Osteoblast (primary cell): ENCODE measurements around the gene VAC14. TPM values are rescaled to one million over a fixed set of nuclear protein-coding genes. Genes with fewer than 3 reads are reported as not detected.
A peak's percentile ranks its signal among the peaks of the same experiment; 100 is the strongest.

Experiments used
- DNase-seq: peaks from one replicate; pipeline ENCODE4 v3.0.0; 2011; ENCODE audit warnings: low spot score, mixed read lengths; ENCODE audit not compliant: insufficient read length; ENCODE audit errors: missing footprints
- H2AFZ ChIP-seq: 2 replicates; pipeline ENCODE4 v1.6.0; 2011; ENCODE audit warnings: mild to moderate bottlenecking, low read length
- H3K27ac ChIP-seq: 2 replicates; pipeline ENCODE4 v1.5.1; 2011; ENCODE audit warnings: mild to moderate bottlenecking, low read depth, low read length, moderate library complexity
- H3K27me3 ChIP-seq: 2 replicates; pipeline ENCODE4 v1.6.0; 2012; ENCODE audit warnings: mild to moderate bottlenecking, control low read depth, inconsistent platforms, low read length, moderate library complexity; ENCODE audit not compliant: insufficient read depth
- H3K36me3 ChIP-seq: 2 replicates; pipeline ENCODE4 v1.5.1; 2011; ENCODE audit warnings: mild to moderate bottlenecking, low read length, control low read depth, moderate library complexity; ENCODE audit not compliant: insufficient read depth
- H3K4me1 ChIP-seq: 2 replicates; pipeline ENCODE4 v1.5.1; 2011; ENCODE audit warnings: mild to moderate bottlenecking, low read length, control low read depth, moderate library complexity; ENCODE audit not compliant: insufficient read depth
- H3K4me2 ChIP-seq: 2 replicates; pipeline ENCODE4 v1.6.0; 2011; ENCODE audit warnings: mild to moderate bottlenecking, low read length; ENCODE audit not compliant: insufficient read depth
- H3K4me3 ChIP-seq: fragments of 200-600 bp; sonication (generic); 3 replicates; pipeline ENCODE4 v1.5.1; 2012; ENCODE audit warnings: mild to moderate bottlenecking, low read length, inconsistent platforms; ENCODE audit not compliant: insufficient read depth
- H3K79me2 ChIP-seq: 2 replicates; pipeline ENCODE4 v1.6.0; 2012; ENCODE audit warnings: mild to moderate bottlenecking, low read length, control low read depth, inconsistent platforms; ENCODE audit not compliant: insufficient read depth
- H3K9me3 ChIP-seq: 2 replicates; pipeline ENCODE4 v1.5.1; 2011; ENCODE audit warnings: low read depth, low read length, control low read depth
- H4K20me1 ChIP-seq: 2 replicates; pipeline ENCODE4 v1.6.0; 2012; ENCODE audit warnings: mild to moderate bottlenecking, low read length, control low read depth; ENCODE audit not compliant: insufficient read depth
- total RNA-seq: library from RNA; depleted of rRNA; stranded (reverse); fragments of >200 nt; gene quantifications from 2 replicates; pipeline ENCODE4 v1.2.3, GENCODE V29; 2012
- TF ChIP-seq, protein P1 (sequence below): IDR thresholded peaks from 2 replicates; pipeline ENCODE4 v1.5.1; 2011; ENCODE audit warnings: mild to moderate bottlenecking, low read depth, low read length, moderate library complexity; ENCODE audit errors: extremely low read depth

Gene VAC14
- total RNA-seq, 1 donor = 72.7 TPM

DNA sequence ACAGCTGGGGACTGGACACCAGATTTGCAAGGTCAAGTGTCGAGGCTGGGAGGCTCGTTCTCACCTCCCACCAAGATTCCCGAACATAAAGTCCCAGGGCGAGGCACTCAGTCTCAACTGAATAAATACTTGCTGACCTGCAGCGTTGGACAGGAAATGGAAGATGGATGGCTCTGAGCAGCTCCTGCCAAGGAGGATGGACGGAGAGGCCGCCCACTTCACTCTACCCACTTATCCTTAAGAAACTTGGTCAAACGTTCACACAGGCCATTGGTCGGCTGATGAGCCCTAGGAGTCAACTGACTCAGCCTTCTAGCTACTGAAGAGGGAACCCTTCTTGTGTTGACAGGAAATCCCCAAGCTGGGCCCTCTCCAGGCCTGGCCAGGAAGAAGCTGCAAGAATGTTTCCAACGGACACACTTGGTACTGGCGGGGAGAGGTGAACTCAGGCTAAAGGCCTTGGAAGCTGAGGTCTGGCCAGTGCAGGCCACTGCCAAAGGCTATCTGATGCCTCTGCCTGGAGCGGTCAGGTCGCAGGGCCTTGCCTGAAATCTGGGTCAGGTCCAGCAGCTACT, 50.0 kb downstream of the VAC14 start:
- H4K20me1 ChIP-seq = no peaks in the 10 kb centered on the region
- TF ChIP-seq, protein P1, sequence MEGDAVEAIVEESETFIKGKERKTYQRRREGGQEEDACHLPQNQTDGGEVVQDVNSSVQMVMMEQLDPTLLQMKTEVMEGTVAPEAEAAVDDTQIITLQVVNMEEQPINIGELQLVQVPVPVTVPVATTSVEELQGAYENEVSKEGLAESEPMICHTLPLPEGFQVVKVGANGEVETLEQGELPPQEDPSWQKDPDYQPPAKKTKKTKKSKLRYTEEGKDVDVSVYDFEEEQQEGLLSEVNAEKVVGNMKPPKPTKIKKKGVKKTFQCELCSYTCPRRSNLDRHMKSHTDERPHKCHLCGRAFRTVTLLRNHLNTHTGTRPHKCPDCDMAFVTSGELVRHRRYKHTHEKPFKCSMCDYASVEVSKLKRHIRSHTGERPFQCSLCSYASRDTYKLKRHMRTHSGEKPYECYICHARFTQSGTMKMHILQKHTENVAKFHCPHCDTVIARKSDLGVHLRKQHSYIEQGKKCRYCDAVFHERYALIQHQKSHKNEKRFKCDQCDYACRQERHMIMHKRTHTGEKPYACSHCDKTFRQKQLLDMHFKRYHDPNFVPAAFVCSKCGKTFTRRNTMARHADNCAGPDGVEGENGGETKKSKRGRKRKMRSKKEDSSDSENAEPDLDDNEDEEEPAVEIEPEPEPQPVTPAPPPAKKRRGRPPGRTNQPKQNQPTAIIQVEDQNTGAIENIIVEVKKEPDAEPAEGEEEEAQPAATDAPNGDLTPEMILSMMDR = no peak
- peak overlapping the region; percentile 69 for H2AFZ ChIP-seq
- H3K4me3 ChIP-seq = peak overlapping the region; percentile 13
- no peaks in the 10 kb centered on the region for H3K27me3 ChIP-seq
- no peaks in the 10 kb centered on the region for H3K9me3 ChIP-seq
- H3K36me3 ChIP-seq = no peaks in the 10 kb centered on the region
- peaks cover 5% of the 10 kb centered on the region for H3K79me2 ChIP-seq
- H3K4me1 ChIP-seq = peaks cover 67% of the 10 kb centered on the region
- peak overlapping the region; percentile 61 for H3K4me2 ChIP-seq
- H3K27ac ChIP-seq = peak overlapping the region; percentile 82
- peak; percentile 98 for DNase-seq

DNA sequence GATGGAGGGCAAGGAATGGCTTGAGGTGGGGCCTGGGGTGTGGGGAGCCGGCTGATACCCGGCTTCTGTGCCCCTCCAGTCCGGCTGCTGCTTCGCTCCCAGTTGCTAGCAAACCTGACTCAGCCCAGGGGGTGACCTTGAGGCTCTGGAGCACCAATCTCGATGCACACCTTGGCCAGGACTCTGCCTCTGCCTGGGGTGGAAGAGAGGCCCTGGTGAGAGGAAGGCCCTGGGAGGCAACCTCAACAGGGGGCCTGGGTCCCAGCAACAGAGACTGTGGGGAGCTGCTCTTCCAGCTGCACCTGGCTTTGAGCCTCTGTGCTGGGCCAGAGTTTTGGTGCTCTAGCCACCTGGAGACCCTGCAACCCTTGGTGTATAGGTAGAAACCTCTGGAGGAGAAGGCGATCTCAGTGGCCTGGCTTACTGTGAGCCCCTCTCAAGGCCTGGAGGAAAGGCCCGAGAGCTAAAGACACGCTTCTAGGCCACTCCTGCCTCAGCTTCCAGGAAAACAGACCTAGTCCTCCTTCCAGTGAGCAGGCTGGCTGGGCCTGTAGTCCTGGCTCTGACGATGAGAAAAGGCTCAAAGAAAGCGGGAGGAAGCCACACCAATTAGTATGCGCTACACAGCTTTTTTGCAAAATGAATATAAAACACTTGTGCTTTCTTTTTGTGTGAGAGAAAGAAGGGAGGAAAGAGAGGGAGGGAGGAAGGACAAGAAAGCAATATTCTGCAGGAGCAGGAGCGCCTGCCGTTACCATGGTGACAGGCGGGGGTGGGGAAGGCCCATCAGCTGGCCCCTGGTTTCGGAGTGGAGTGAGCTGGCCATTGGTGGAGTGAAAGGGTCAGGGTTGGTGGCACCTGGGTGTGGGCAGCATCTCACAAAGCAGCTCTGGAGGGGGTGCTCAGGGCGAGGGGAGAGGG, 51.0 kb downstream of the VAC14 start:
- no peak overlapping the region for H3K4me3 ChIP-seq
- H3K4me2 ChIP-seq = peak overlapping the region; percentile 61
- peaks cover 7% of the 10 kb centered on the region for H3K79me2 ChIP-seq
- no peaks in the 10 kb centered on the region for H3K27me3 ChIP-seq
- no peak for DNase-seq
- no peaks in the 10 kb centered on the region for H4K20me1 ChIP-seq
- TF ChIP-seq, protein P1 = no peak
- no peaks in the 10 kb centered on the region for H3K9me3 ChIP-seq
- no peaks in the 10 kb centered on the region for H3K36me3 ChIP-seq
- no peak overlapping the region for H2AFZ ChIP-seq
- peaks cover 64% of the 10 kb centered on the region for H3K4me1 ChIP-seq
- H3K27ac ChIP-seq = peak overlapping the region; percentile 82

GRCh38 chr16:70749006-70749678, 51.8 kb downstream of the VAC14 start:
- H3K4me3 ChIP-seq = no peak overlapping the region
- H3K9me3 ChIP-seq = no peaks in the 10 kb centered on the region
- no peaks in the 10 kb centered on the region for H4K20me1 ChIP-seq
- TF ChIP-seq, protein P1 = no peak
- no peaks in the 10 kb centered on the region for H3K36me3 ChIP-seq
- no peak overlapping the region for H2AFZ ChIP-seq
- H3K27me3 ChIP-seq = no peaks in the 10 kb centered on the region
- no peak overlapping the region for H3K27ac ChIP-seq
- peaks cover 56% of the 10 kb centered on the region for H3K4me1 ChIP-seq
- no peak for DNase-seq
- no peak overlapping the region for H3K4me2 ChIP-seq
- peaks cover 7% of the 10 kb centered on the region for H3K79me2 ChIP-seq
